ENCODE results near the gene CHRNA10. TPM values are rescaled to one million over a fixed set of nuclear protein-coding genes. Genes with fewer than 3 reads are reported as not detected.

CHRNA10 gene
- total and polyA plus RNA-seq, 4 donors: 0.10 to 1.7 (median 0.36) TPM

GRCh38 chr11:3660960-3661359, 10.2 kb downstream of the CHRNA10 start:
- no peak for DNase-seq (ENCODE audit: low spot score)
- H3K4me3 ChIP-seq (ENCODE audit: low read depth in 1 of 3, low read length in 3 of 3): no peak overlapping the region
- 95% methylated on average over 2 of the region's 2 CpGs for WGBS
- no peak overlapping the region for H3K27ac ChIP-seq (ENCODE audit: low read depth in 1 of 2, low read length in 2 of 2)
- no peaks in the 10 kb centered on the region for H3K27me3 ChIP-seq (ENCODE audit: control insufficient read depth in 4 of 4, insufficient read depth in 4 of 4, low read length in 3 of 4)
- H3K9ac ChIP-seq (ENCODE audit: low read depth in 1 of 2, low read length in 2 of 2): no peak overlapping the region
- TF ChIP-seq EGR1 (IDR thresholded peaks at IDR 0.05; ENCODE audit: low read depth in 2 of 2) (no peak), REST (IDR thresholded peaks at IDR 0.05) (no peak), FOXA1 (IDR thresholded peaks at IDR 0.05) (no peak), JUND (IDR thresholded peaks at IDR 0.05) (no peak), FOXA2 (IDR thresholded peaks at IDR 0.05) (no peak), NR2F2 (IDR thresholded peaks at IDR 0.05) (no peak), CTCF (IDR thresholded peaks at IDR 0.05; ENCODE audit: low read depth, low read length, missing input control) (no peak), HNF4G (IDR thresholded peaks at IDR 0.05) (no peak), TAF1 (conservative IDR thresholded peaks at IDR 0.05) (no peak), SP1 (IDR thresholded peaks at IDR 0.05) (no peak), ATF3 (IDR thresholded peaks at IDR 0.05) (no peak), ZBTB33 (IDR thresholded peaks at IDR 0.05) (no peak), RAD21 (IDR thresholded peaks at IDR 0.05) (no peak), MAX (IDR thresholded peaks at IDR 0.05) (no peak)
- peaks cover 0 to 12% (median 2%) of the 10 kb centered on the region in 4 donors for H3K36me3 ChIP-seq (ENCODE audit: control insufficient read depth in 4 of 4, insufficient read depth in 3 of 4, low read depth in 1 of 4, low read length in 3 of 4)
- no peaks in the 10 kb centered on the region for H3K9me3 ChIP-seq (ENCODE audit: control insufficient read depth in 4 of 4, low read length in 3 of 4)
- H3K4me1 ChIP-seq (ENCODE audit: control insufficient read depth in 4 of 4, insufficient read depth in 4 of 4, low read length in 3 of 4): no peaks in the 10 kb centered on the region

GRCh38 chr11:3659595-3660515, 11.3 kb downstream of the CHRNA10 start:
- no peak overlapping the region for H3K4me3 ChIP-seq (ENCODE audit: low read depth in 1 of 3, low read length in 3 of 3)
- no peak for DNase-seq (ENCODE audit: low spot score)
- 89% methylated on average over 33 of the region's 33 CpGs for WGBS
- H3K9me3 ChIP-seq (ENCODE audit: control insufficient read depth in 4 of 4, low read length in 3 of 4): no peaks in the 10 kb centered on the region
- H3K4me1 ChIP-seq (ENCODE audit: control insufficient read depth in 4 of 4, insufficient read depth in 4 of 4, low read length in 3 of 4): no peaks in the 10 kb centered on the region
- H3K36me3 ChIP-seq (ENCODE audit: control insufficient read depth in 4 of 4, insufficient read depth in 3 of 4, low read depth in 1 of 4, low read length in 3 of 4): peaks cover 0 to 4% (median 2%) of the 10 kb centered on the region in 4 donors
- H3K27ac ChIP-seq (ENCODE audit: low read depth in 1 of 2, low read length in 2 of 2): no peak overlapping the region
- no peaks in the 10 kb centered on the region for H3K27me3 ChIP-seq (ENCODE audit: control insufficient read depth in 4 of 4, insufficient read depth in 4 of 4, low read length in 3 of 4)
- H3K9ac ChIP-seq (ENCODE audit: low read depth in 1 of 2, low read length in 2 of 2): no peak overlapping the region
- TF ChIP-seq HNF4A (conservative IDR thresholded peaks at IDR 0.05) (no peak), CTCF (IDR thresholded peaks at IDR 0.05; ENCODE audit: low read depth, low read length, missing input control) (no peak), REST (IDR thresholded peaks at IDR 0.05) (no peak), EGR1 (IDR thresholded peaks at IDR 0.05; ENCODE audit: low read depth in 2 of 2) (no peak), ATF3 (IDR thresholded peaks at IDR 0.05) (no peak), YY1 (IDR thresholded peaks at IDR 0.05) (no peak), FOXA1 (IDR thresholded peaks at IDR 0.05) (no peak)

Measured in liver (tissue), 9 donors.